GM12891 (cell line): ENCODE data around the gene TWF2.

Experiments used
- POLR2A ChIP-seq: IDR thresholded peaks from 2 replicates; pipeline ENCODE4 v1.6.1; 2011; ENCODE audit warnings: low read depth, low read length, control low read depth
- POLR2AphosphoS5 ChIP-seq: IDR thresholded peaks from 2 replicates; pipeline ENCODE4 v1.6.1; 2011; ENCODE audit warnings: low read depth, low read length, control low read depth

DNA sequence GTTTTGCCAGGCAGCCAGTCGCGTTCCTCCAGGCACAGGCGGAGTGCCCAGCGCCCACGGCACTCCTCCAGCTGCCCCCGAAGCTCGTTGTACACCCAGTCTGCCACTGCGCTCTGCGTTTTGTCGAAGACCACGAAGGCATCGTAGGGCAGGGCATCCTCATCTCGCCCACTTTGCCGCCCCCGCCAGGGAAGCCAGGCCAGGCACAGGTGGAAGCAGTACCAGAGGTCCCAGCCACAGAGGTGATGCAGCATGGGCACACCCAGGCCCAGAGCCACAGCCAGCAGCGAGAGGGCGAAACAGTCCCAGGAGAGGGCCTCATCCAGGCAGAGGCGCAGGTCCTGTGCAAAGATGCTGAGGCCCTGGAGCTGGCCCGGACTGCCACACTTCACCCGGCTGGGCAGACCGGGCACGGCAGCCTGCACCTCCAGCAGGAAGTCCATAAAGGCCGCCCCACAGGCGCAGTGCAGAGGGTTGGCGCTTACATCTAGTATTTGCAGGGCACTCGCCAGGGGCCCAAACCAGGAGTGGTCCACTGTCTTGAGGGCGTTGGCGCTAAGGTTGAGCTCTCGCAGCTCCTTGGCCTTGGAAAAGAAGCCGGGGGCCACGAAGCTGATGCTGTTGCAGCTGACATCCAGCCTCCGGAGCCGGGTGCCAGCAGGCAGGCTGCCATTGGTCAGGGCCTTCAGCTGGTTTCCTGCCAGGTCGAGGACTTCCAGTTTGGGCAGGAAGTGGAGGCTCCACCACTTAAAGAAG, 17.2 kb downstream of the TWF2 start:
- TF ChIP-seq POLR2A (no peak), POLR2AphosphoS5 (no peak)
